Rectal smooth muscle tissue (tissue), 1 donor: ENCODE results near the gene CRTC1.

Source experiments
- H3K27ac ChIP-seq: one replicate; pipeline ENCODE4 v1.7.0; 2013; ENCODE audit warnings: low read depth, low read length, inconsistent platforms
- H3K27me3 ChIP-seq: one replicate; pipeline ENCODE4 v1.7.0; 2013; ENCODE audit warnings: low read length; ENCODE audit not compliant: control insufficient read depth, insufficient read depth
- H3K36me3 ChIP-seq: one replicate; pipeline ENCODE4 v1.7.0; 2013; ENCODE audit warnings: low read length; ENCODE audit not compliant: control insufficient read depth, insufficient read depth
- H3K4me1 ChIP-seq: one replicate; pipeline ENCODE4 v1.7.0; 2013; ENCODE audit warnings: low read length; ENCODE audit not compliant: control insufficient read depth, insufficient read depth
- H3K4me3 ChIP-seq: one replicate; pipeline ENCODE4 v1.7.0; 2013; ENCODE audit warnings: low read length
- H3K9ac ChIP-seq: one replicate; pipeline ENCODE4 v1.7.0; 2013; ENCODE audit warnings: low read length

The CRTC1 gene, protein sequence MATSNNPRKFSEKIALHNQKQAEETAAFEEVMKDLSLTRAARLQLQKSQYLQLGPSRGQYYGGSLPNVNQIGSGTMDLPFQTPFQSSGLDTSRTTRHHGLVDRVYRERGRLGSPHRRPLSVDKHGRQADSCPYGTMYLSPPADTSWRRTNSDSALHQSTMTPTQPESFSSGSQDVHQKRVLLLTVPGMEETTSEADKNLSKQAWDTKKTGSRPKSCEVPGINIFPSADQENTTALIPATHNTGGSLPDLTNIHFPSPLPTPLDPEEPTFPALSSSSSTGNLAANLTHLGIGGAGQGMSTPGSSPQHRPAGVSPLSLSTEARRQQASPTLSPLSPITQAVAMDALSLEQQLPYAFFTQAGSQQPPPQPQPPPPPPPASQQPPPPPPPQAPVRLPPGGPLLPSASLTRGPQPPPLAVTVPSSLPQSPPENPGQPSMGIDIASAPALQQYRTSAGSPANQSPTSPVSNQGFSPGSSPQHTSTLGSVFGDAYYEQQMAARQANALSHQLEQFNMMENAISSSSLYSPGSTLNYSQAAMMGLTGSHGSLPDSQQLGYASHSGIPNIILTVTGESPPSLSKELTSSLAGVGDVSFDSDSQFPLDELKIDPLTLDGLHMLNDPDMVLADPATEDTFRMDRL

DNA sequence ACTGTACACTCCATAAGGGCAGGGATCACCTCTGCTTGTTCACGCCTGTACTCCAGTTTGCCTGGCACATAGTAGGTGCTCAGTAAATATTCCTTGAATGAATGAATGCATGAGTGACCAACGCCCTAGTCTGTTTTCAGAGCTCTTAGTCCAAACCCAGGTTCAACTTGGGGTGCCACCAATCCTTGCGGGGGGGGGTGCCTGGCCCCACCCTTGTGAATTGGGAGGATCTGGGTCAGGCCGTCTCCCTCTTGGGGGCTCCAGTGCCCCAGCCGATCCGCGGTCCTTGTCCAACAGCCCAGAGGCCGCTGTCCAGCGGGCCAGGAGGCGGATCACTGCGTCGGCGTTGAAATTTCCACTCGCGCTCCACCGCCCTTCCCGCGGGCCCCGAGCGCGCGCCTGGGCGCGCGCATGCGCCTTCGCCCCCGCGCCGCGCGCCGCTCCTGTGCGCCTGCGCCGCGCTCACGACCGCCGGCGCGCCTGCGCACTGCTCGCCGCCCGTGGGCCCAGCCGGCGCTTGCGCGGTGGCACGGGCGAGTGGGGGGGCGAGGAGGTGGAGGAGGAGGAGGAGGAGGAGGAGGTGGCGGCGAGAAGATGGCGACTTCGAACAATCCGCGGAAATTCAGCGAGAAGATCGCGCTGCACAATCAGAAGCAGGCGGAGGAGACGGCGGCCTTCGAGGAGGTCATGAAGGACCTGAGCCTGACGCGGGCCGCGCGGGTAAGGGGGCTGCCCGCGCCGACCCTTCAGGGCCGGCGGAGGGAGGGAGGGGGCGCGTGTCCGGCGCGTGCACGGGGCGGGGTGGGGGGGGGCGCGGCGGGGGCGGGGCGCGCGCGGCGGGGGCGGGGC is at the start of gene CRTC1:
Gene CRTC1, plus strand, starts transcription at position 572 of the 849 bp plus-strand sequence. Its CDS starts 23 bp downstream, at position 595.
- peaks cover 12% of the 10 kb centered on the region for H3K4me1 ChIP-seq
- H3K36me3 ChIP-seq: no peaks in the 10 kb centered on the region
- no peaks in the 10 kb centered on the region for H3K27me3 ChIP-seq
- H3K4me3 ChIP-seq: peak within 1 kb of the TSS; percentile 83
- peak within 1 kb of the TSS; percentile 46 for H3K9ac ChIP-seq
- peak within 1 kb of the TSS; percentile 86 for H3K27ac ChIP-seq

DNA sequence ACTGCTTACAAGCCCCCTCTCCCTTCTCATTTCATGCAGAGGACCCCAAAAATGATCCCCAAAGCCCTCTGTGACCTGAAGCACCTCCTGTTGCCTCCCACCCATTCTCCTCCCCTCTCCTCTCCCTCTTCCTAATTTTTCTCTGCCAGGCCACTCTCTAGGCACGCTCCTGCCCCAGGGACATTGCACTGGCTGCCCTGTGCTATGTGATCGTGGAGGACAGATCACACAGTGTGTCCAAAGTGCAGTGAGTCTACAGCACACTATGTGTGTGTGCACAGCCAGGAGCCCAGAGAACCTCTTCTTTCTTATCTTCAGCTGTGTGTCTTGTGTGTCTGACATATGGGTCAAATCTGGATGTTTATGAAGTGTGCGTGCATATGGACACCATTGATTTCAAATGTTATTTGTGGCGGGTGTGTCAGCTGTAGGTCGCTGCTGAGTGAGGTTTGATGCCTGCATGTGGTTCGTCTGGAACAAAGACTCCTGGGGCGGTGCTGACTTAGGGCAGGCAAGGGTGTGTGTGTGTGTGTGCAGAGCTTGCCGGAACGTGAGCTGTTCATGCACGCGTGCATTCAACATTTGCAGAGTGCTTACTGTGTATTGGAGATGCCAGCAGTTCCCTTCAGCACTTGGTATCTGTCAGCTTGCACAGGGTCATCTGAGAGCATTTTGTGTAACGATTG is 48.7 kb upstream of the CRTC1 start:
- no peak overlapping the region for H3K27ac ChIP-seq
- H3K4me1 ChIP-seq: no peaks in the 10 kb centered on the region
- H3K4me3 ChIP-seq: no peak overlapping the region
- no peaks in the 10 kb centered on the region for H3K27me3 ChIP-seq
- H3K9ac ChIP-seq: no peak overlapping the region
- H3K36me3 ChIP-seq: no peaks in the 10 kb centered on the region

DNA sequence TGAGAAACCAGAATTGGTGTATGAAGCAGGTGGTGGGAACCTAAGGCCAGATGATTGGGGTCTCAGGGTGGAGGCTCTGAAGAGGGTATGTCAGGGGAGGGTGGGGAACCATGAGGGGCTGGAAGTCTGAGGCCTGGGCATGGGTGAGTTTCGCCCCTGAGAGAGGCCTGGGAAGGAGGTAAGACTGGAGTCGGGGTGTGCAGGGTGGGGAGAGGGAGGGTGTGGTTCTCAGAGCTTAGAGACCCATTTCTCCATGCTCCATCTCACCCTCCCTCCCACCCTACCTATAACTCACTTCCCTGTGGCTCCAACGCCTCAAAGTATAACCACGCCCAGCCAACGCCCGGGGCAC is 47.7 kb upstream of the CRTC1 start:
- no peak overlapping the region for H3K9ac ChIP-seq
- H3K27me3 ChIP-seq: no peaks in the 10 kb centered on the region
- no peak overlapping the region for H3K27ac ChIP-seq
- H3K36me3 ChIP-seq: no peaks in the 10 kb centered on the region
- no peak overlapping the region for H3K4me3 ChIP-seq
- no peaks in the 10 kb centered on the region for H3K4me1 ChIP-seq

DNA sequence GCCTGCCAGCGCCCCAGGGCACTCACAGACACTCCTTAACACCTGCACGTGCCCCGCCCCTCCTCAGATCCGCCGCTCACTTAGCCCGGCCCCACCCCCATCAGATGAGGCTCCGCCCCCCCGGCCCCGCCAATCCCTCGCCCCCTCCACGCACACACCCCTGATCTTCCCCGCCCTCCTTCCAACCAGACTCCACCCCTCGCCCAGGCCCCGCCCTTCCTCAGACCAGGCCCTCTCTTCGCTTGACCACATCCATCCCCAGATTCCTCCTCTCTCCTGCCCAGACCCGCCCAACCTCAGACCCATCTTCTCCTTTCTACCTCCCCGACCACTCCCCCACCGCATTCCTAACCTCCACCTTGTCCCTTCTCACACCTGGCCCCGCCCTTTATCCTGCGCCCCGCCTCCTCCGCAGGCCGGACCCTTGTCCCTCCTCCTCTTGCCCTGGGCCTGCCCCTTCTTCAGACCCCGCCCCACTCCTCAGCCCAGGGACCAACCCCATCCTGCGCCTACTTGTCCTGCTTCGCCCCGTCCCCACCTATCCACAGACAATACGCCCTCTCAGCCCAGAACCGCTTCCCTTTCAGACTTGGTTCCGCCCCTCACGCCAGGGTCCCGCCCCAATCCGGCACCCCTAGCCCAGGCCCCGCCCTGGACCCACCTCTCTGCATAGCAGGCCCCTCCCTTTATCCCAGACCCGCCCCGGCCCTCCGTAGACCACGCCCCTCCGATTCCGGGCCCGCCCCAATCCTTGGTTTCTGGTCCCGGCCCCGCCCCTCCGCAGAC is 47.1 kb upstream of the CRTC1 start:
- H3K27me3 ChIP-seq: no peaks in the 10 kb centered on the region
- no peaks in the 10 kb centered on the region for H3K4me1 ChIP-seq
- peak overlapping the region; percentile 61 for H3K27ac ChIP-seq
- H3K4me3 ChIP-seq: peak overlapping the region; percentile 74
- H3K9ac ChIP-seq: no peak overlapping the region
- H3K36me3 ChIP-seq: no peaks in the 10 kb centered on the region

DNA sequence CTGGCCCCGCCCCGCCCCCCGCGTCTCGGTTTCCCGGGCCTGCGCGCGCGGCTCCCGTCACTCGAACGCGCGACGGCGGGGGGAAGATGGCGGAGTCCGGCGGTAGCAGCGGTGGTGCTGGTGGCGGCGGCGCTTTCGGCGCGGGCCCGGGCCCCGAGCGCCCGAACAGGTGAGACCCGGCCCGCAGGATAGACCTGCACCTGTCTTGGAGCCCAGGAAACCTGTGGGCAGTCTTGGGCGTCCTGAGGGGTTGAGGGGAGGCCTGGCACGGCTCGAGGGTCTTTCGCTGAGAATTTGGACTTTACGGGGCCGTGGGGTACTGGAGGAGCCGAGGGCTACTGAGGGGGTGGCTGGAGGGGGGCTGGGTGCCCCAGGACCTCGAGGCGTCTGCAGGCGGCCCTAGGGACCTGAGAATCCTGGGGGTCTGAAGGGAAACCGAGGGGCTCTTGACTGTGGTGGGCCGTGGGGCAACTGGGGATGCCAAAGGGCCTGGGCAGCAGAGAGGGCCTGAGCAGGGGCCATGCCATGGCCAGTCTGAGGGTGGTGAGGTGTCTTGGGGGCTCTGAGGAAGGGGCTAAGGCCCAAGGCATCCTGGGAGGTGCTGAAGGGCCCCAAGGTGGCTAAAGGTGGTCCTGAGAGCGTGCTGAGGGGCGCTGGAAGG is 46.4 kb upstream of the CRTC1 start, which contains the start of gene KLHL26:
Gene KLHL26, plus strand, starts transcription at position 60 of the 661 bp plus-strand sequence. Its CDS starts 27 bp downstream, at position 87.
- H3K27me3 ChIP-seq: no peaks in the 10 kb centered on the region
- H3K9ac ChIP-seq: peak within 1 kb of the TSS; percentile 35
- H3K4me3 ChIP-seq: peak within 1 kb of the TSS; percentile 85
- peak within 1 kb of the TSS; percentile 75 for H3K27ac ChIP-seq
- no peaks in the 10 kb centered on the region for H3K36me3 ChIP-seq
- no peaks in the 10 kb centered on the region for H3K4me1 ChIP-seq

DNA sequence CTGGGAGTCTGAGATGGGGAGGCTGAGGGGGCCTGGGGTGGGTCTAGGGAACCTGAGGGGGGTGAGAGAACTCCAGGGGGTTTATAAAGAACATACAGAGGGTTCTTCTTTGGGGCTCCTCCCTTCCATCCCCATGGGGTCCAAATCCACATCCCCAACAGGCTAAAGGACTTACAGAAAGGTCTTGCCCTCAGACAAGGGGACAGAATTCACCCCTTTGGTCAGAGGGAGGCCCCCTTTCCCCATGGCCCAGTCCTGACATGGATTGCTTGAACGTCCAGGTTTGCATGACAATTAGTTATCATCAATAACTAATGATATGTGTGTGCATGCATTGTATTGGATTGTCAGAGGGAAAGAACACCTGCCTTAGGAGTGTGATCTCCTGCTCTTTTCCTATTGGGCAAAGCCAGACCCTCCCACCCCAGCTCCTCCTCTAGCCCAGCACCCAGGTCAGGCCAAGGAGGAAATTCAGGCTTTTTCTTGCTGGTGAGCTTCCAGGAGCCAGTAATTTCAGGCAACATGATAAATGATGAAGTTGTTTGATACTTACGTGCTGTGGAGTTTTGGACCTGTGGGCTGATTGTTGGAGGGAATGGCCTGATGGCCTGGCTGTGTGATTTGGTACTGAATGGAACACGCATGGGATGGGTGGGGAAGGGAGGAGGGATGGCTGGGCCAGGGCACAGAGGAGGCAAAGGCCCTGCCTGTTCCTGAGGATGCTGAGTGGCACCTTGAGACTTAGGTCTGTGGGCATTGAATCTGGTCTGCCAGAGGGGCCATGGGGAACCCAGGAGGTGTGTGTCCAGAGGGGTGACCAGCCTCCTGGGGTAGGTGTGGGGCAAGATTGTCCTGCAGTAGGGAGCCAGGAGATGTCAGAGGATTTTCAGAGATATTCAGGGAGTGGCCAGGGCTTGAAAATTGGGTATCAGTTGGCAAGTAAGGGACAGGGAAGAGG is 45.5 kb upstream of the CRTC1 start:
- H3K36me3 ChIP-seq: no peaks in the 10 kb centered on the region
- no peaks in the 10 kb centered on the region for H3K27me3 ChIP-seq
- no peak overlapping the region for H3K9ac ChIP-seq
- H3K4me3 ChIP-seq: peak overlapping the region; percentile 85
- H3K27ac ChIP-seq: no peak overlapping the region
- H3K4me1 ChIP-seq: no peaks in the 10 kb centered on the region

DNA sequence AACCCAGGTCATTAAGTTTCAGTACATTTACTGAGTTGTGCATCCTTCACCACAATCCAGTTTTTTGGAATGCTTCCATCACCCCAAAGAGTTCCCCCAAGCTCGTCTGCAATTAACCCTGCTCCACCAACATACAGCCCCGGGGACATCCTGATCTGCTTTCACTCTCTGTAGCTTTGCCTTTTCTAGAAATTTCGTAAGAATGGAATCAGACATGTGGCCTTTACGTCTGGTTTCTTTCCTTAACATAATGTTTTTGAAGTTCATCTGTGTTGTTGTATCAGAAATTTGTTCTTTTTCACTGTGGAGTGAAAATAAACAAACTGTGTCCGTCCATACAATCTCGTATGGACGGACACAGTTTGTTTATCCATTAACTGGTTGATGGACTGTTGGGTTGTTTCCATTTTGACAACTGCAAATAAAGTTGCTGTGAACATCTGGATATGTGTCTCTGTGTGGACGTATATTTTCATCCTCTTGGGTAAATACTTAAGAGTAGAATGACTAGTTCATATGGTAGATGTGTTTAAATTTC is 43.7 kb upstream of the CRTC1 start:
- H3K9ac ChIP-seq: no peak overlapping the region
- H3K27ac ChIP-seq: no peak overlapping the region
- no peak overlapping the region for H3K4me3 ChIP-seq
- H3K36me3 ChIP-seq: no peaks in the 10 kb centered on the region
- no peaks in the 10 kb centered on the region for H3K27me3 ChIP-seq
- no peaks in the 10 kb centered on the region for H3K4me1 ChIP-seq

DNA sequence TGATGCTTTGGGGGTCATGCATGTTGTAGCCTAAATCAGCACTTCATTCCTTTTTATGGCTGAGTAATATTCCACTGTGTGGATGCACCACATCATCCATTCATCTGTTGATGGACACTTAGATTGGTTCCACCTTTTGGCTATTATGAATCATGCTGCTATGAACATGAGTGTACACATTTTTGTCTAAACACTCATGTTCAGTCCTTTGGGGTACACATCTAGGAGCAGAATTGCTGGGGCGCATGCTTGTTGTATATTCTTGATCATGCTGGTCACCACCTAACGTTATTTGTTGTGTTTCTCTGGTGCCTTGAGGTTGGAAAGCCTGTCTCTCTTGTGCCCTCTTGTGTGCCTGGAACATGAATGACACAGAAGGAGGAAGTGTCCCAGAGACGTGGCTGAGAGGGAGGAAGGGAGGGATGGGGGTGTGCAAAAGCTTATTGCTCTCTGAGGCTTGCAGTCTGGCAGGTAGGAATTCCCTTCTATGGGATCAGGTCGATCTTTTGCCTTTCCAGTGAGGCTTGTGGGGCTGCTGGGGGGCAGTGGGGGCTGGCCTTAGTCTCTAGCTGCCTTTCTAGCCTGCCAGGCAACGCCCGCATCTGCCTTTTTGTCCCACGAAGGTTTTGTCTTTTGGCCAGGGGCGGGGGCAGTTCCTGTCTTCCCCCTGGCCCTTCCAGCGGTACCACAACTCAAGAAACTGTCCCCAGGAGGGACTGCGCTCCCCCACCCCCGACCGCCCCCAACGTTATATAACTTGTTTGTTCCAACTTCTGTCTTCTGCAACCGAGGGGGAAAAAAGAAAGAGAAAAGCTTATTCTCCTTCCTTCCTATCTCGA is 39.1 kb upstream of the CRTC1 start:
- Histone ChIP-seq H3K27me3 (no peaks in the 10 kb centered on the region), H3K27ac (peak overlapping the region; percentile 33), H3K9ac (no peak overlapping the region), H3K4me3 (no peak overlapping the region), H3K36me3 (no peaks in the 10 kb centered on the region), H3K4me1 (peaks cover 8% of the 10 kb centered on the region)

DNA sequence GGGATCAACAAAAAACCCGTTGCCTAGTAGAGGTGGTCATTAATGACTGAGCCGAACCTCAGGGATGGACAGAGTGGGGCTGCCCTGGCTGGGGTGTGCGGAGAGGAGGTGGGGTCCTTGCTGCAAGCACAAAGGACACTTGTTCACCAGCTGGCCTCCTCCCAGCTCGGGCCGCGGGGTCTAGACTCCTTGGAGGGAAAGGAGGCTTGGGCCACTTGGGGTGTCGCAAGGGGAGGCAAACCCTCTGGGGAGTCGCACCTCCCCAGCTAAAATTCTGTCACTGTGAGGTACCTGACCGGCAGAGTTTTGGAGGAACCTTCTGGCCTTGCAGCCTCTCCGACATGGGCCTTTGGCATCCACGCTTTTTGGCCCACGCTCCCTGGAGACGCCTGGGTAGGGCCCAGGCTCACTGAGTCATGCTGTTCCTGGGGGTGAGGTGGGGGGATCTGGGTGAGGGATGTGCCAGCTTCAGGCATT is 38.4 kb upstream of the CRTC1 start:
- Histone ChIP-seq H3K36me3 (no peaks in the 10 kb centered on the region), H3K9ac (no peak overlapping the region), H3K4me3 (no peak overlapping the region), H3K4me1 (peaks cover 13% of the 10 kb centered on the region), H3K27ac (no peak overlapping the region), H3K27me3 (no peaks in the 10 kb centered on the region)
